GM23338 (cell line): ENCODE measurements around the gene CACNB4.

ENCODE experiments used
- CREB1 ChIP-seq: fragments of 250-450 bp; sonication (Bioruptor Pico); IDR thresholded peaks from 2 replicates; pipeline ENCODE4 v1.5.0; 2020; ENCODE audit warnings: low read depth, mild to moderate bottlenecking, moderate library complexity
- EZH2 ChIP-seq: fragments of 200-600 bp; sonication (generic); IDR thresholded peaks from one replicate; pipeline ENCODE4 v1.8.0; 2017; ENCODE audit warnings: antibody characterized with exemption, mild to moderate bottlenecking, low read depth; ENCODE audit not compliant: unreplicated experiment
- EZH2phosphoT487 ChIP-seq: fragments of 200-600 bp; sonication (generic); IDR thresholded peaks from one replicate; pipeline ENCODE4 v1.8.1; 2018; ENCODE audit warnings: antibody characterized with exemption; ENCODE audit not compliant: unreplicated experiment
- JUNB ChIP-seq: IDR thresholded peaks from one replicate; pipeline ENCODE4 v1.6.1; 2016; ENCODE audit warnings: antibody characterized with exemption; ENCODE audit not compliant: unreplicated experiment
- NANOG ChIP-seq: IDR thresholded peaks from 2 replicates; pipeline ENCODE4 v1.6.1; 2016; ENCODE audit warnings: antibody characterized with exemption, borderline replicate concordance
- POLR2AphosphoS5 ChIP-seq: IDR thresholded peaks from 2 replicates; pipeline ENCODE4 v1.6.1; 2016; ENCODE audit warnings: antibody characterized with exemption, low read depth
- STAT1 ChIP-seq: IDR thresholded peaks from one replicate; pipeline ENCODE4 v1.6.1; 2016; ENCODE audit warnings: antibody characterized with exemption; ENCODE audit not compliant: unreplicated experiment
- ZNF114 ChIP-seq: fragments of 250-450 bp; sonication (Bioruptor Pico); IDR thresholded peaks from 2 replicates; pipeline ENCODE4 v1.5.0; 2020; ENCODE audit warnings: mild to moderate bottlenecking, moderate library complexity
- ZNF331 ChIP-seq: fragments of 250-450 bp; sonication (Bioruptor Pico); IDR thresholded peaks from 2 replicates; pipeline ENCODE4 v1.5.0; 2020; ENCODE audit warnings: low read depth, mild to moderate bottlenecking, moderate library complexity
- TF ChIP-seq, protein P1 (sequence below), 2 experiments: fragments of 200-600 bp in 1 of 2; sonication (generic) in 1 of 2; conservative IDR thresholded peaks; 2 replicates each; pipeline versions ENCODE4 v1.5.1 to v1.6.1; 2016 to 2017; ENCODE audit warnings: antibody characterized with exemption in 2 of 2, low read depth in 2 of 2, mild to moderate bottlenecking in 2 of 2, moderate library complexity in 1 of 2
- TF ChIP-seq, protein P2 (sequence below): IDR thresholded peaks from one replicate; pipeline ENCODE4 v1.6.1; 2018; ENCODE audit warnings: antibody characterized with exemption; ENCODE audit not compliant: unreplicated experiment
- TF ChIP-seq, protein P3 (sequence below): fragments of 250-450 bp; sonication (Bioruptor Pico); IDR thresholded peaks from 2 replicates; pipeline ENCODE4 v1.5.0; 2020; ENCODE audit warnings: mild to moderate bottlenecking, moderate library complexity

DNA sequence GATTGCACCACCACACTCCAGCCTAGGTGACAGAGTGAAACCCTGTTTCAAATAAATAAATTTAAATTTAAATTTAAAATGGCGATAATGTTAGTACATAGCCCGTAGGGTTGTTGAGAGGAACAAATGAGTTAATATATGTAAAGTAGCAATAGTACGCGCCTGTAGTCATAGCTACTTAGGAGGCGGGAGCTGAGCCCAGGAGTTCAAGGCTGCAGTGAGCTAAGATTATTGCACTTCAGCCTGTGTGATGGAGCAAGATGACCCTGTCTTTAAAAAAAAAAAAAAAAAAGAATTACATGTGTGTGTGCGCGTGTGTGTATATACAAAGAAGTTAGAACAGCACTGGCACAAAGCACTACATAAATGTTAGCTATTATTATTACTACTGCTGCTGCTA lies 153.2 kb downstream of the CACNB4 start:
- TF ChIP-seq EZH2 (no peak), POLR2AphosphoS5 (no peak), EZH2phosphoT487 (no peak), CREB1 (no peak), STAT1 (no peak), ZNF331 (no peak), JUNB (no peak), ZNF114 (CRISPR knock-in tag) (no peak), NANOG (no peak)
- TF ChIP-seq, protein P1, sequence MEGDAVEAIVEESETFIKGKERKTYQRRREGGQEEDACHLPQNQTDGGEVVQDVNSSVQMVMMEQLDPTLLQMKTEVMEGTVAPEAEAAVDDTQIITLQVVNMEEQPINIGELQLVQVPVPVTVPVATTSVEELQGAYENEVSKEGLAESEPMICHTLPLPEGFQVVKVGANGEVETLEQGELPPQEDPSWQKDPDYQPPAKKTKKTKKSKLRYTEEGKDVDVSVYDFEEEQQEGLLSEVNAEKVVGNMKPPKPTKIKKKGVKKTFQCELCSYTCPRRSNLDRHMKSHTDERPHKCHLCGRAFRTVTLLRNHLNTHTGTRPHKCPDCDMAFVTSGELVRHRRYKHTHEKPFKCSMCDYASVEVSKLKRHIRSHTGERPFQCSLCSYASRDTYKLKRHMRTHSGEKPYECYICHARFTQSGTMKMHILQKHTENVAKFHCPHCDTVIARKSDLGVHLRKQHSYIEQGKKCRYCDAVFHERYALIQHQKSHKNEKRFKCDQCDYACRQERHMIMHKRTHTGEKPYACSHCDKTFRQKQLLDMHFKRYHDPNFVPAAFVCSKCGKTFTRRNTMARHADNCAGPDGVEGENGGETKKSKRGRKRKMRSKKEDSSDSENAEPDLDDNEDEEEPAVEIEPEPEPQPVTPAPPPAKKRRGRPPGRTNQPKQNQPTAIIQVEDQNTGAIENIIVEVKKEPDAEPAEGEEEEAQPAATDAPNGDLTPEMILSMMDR (conservative IDR thresholded peaks at IDR 0.05; ENCODE audit: low read depth in 2 of 2): no peak
- TF ChIP-seq, protein P2, sequence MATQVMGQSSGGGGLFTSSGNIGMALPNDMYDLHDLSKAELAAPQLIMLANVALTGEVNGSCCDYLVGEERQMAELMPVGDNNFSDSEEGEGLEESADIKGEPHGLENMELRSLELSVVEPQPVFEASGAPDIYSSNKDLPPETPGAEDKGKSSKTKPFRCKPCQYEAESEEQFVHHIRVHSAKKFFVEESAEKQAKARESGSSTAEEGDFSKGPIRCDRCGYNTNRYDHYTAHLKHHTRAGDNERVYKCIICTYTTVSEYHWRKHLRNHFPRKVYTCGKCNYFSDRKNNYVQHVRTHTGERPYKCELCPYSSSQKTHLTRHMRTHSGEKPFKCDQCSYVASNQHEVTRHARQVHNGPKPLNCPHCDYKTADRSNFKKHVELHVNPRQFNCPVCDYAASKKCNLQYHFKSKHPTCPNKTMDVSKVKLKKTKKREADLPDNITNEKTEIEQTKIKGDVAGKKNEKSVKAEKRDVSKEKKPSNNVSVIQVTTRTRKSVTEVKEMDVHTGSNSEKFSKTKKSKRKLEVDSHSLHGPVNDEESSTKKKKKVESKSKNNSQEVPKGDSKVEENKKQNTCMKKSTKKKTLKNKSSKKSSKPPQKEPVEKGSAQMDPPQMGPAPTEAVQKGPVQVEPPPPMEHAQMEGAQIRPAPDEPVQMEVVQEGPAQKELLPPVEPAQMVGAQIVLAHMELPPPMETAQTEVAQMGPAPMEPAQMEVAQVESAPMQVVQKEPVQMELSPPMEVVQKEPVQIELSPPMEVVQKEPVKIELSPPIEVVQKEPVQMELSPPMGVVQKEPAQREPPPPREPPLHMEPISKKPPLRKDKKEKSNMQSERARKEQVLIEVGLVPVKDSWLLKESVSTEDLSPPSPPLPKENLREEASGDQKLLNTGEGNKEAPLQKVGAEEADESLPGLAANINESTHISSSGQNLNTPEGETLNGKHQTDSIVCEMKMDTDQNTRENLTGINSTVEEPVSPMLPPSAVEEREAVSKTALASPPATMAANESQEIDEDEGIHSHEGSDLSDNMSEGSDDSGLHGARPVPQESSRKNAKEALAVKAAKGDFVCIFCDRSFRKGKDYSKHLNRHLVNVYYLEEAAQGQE: no peak
- TF ChIP-seq, protein P3, sequence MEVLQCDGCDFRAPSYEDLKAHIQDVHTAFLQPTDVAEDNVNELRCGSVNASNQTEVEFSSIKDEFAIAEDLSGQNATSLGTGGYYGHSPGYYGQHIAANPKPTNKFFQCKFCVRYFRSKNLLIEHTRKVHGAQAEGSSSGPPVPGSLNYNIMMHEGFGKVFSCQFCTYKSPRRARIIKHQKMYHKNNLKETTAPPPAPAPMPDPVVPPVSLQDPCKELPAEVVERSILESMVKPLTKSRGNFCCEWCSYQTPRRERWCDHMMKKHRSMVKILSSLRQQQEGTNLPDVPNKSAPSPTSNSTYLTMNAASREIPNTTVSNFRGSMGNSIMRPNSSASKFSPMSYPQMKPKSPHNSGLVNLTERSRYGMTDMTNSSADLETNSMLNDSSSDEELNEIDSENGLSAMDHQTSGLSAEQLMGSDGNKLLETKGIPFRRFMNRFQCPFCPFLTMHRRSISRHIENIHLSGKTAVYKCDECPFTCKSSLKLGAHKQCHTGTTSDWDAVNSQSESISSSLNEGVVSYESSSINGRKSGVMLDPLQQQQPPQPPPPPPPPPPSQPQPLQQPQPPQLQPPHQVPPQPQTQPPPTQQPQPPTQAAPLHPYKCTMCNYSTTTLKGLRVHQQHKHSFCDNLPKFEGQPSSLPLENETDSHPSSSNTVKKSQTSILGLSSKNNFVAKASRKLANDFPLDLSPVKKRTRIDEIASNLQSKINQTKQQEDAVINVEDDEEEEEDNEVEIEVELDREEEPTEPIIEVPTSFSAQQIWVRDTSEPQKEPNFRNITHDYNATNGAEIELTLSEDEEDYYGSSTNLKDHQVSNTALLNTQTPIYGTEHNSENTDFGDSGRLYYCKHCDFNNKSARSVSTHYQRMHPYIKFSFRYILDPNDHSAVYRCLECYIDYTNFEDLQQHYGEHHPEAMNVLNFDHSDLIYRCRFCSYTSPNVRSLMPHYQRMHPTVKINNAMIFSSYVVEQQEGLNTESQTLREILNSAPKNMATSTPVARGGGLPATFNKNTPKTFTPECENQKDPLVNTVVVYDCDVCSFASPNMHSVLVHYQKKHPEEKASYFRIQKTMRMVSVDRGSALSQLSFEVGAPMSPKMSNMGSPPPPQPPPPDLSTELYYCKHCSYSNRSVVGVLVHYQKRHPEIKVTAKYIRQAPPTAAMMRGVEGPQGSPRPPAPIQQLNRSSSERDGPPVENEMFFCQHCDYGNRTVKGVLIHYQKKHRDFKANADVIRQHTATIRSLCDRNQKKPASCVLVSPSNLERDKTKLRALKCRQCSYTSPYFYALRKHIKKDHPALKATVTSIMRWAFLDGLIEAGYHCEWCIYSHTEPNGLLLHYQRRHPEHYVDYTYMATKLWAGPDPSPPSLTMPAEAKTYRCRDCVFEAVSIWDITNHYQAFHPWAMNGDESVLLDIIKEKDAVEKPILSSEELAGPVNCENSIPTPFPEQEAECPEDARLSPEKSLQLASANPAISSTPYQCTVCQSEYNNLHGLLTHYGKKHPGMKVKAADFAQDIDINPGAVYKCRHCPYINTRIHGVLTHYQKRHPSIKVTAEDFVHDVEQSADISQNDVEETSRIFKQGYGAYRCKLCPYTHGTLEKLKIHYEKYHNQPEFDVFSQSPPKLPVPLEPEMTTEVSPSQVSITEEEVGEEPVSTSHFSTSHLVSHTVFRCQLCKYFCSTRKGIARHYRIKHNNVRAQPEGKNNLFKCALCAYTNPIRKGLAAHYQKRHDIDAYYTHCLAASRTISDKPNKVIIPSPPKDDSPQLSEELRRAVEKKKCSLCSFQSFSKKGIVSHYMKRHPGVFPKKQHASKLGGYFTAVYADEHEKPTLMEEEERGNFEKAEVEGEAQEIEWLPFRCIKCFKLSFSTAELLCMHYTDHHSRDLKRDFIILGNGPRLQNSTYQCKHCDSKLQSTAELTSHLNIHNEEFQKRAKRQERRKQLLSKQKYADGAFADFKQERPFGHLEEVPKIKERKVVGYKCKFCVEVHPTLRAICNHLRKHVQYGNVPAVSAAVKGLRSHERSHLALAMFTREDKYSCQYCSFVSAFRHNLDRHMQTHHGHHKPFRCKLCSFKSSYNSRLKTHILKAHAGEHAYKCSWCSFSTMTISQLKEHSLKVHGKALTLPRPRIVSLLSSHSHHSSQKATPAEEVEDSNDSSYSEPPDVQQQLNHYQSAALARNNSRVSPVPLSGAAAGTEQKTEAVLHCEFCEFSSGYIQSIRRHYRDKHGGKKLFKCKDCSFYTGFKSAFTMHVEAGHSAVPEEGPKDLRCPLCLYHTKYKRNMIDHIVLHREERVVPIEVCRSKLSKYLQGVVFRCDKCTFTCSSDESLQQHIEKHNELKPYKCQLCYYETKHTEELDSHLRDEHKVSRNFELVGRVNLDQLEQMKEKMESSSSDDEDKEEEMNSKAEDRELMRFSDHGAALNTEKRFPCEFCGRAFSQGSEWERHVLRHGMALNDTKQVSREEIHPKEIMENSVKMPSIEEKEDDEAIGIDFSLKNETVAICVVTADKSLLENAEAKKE (CRISPR knock-in tag): no peak
